ENCODE results near the gene DUSP2. TPM values are rescaled to one million over a fixed set of nuclear protein-coding genes. Genes with fewer than 3 reads are reported as not detected.
"Not testable (repeated sequence)": the region's sequence is repeated elsewhere in the genome, so short reads cannot be mapped to it uniquely, and the experiment has no call there.

DUSP2 gene
- total RNA-seq, 2 donors from 2014 or later = 6.0 to 9.2 TPM

DNA sequence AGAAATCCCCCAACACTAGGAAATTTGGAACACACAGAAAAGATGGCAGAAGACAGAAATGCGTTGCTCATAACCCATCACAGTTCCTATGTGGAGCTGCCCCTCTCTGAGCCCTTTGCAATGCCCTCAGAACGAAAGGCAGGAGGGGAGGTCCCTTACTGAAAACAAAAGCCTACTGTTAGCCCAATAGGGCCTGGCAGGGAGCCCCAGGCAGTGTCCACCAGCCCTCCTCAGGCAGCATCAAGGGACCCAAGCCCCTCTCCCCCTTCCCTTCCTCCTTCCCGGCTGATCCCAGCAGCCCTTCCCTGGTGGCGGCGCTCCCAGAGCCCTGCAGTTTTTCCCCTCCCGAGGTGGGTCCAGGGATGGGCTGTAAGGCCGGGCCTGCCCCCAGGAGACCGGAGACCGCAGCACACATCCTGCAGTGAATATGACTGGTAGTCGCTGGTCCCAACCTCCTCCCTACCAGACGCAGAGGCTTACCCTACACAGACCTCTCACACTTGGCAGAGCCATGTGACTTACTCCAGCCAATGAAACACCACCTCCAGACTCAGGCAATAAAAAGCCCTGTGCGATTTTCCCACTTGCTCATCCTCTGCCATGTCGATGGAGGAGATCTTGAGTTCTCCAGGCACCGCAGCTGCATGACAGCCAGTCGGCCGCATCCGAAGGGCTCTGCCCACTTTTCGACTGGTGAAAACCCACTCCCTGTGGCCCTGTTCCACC lies 19.4 kb upstream of the DUSP2 start:
- Histone ChIP-seq H3K36me3 (replicated peaks in 1 of 2; ENCODE audit: insufficient read depth in 1 of 2, low read depth in 2 of 2) (no peaks in the 10 kb centered on the region), H3K9me3 (no peaks in the 10 kb centered on the region), H3K4me3 (no peak overlapping the region), H3K4me1 (no peaks in the 10 kb centered on the region), H3K27me3 (no peaks in the 10 kb centered on the region), H3K27ac (no peak overlapping the region)
- TF ChIP-seq CTCF (IDR thresholded peaks at IDR 0.05) (no peak), POLR2A (IDR thresholded peaks at IDR 0.05) (no peak)
- intact Hi-C loops (cut with DNase I) = no loop called here
- DNase-seq (peak in 1 of 4 donors; percentile 13), ATAC-seq (no peak)
- 68 to 81% methylated on average over 10 to 18 of the region's 18 CpGs for WGBS, 2 donors

- TF ChIP-seq POLR2A (IDR thresholded peaks at IDR 0.05) = no peak
- TF ChIP-seq CTCF (IDR thresholded peaks at IDR 0.05) = no peak
- no peaks in the 10 kb centered on the region for H3K4me1 ChIP-seq
- ATAC-seq (no peak), DNase-seq (peak in 2 of 4 donors; percentile 21 to 25)
- 76 to 84% methylated on average over 13 of the region's 13 CpGs for WGBS, 2 donors
- no peak overlapping the region for H3K4me3 ChIP-seq
- H3K36me3 ChIP-seq (replicated peaks in 1 of 2; ENCODE audit: insufficient read depth in 1 of 2, low read depth in 2 of 2) = no peaks in the 10 kb centered on the region
- H3K27ac ChIP-seq = no peak overlapping the region
- no peaks in the 10 kb centered on the region for H3K27me3 ChIP-seq
- intact Hi-C loops (cut with DNase I) = no loop called here
- no peaks in the 10 kb centered on the region for H3K9me3 ChIP-seq
Observed at GRCh38 chr2:96163768-96164429, 18.7 kb upstream of the DUSP2 start.

GRCh38 chr2:96163415-96163767 lies 18.2 kb upstream of the DUSP2 start:
- WGBS, 2 donors = 95% methylated on average over 5 of the region's 5 CpGs; no CpG with 5 or more reads in 1 of the 2 donors
- no peaks in the 10 kb centered on the region for H3K9me3 ChIP-seq
- DNase-seq (no peak), ATAC-seq (no peak)
- TF ChIP-seq POLR2A (IDR thresholded peaks at IDR 0.05) = no peak
- TF ChIP-seq CTCF (IDR thresholded peaks at IDR 0.05) = no peak
- H3K4me3 ChIP-seq = no peak overlapping the region
- intact Hi-C loops (cut with DNase I) = no loop called here
- H3K4me1 ChIP-seq = no peaks in the 10 kb centered on the region
- H3K36me3 ChIP-seq (replicated peaks in 1 of 2; ENCODE audit: insufficient read depth in 1 of 2, low read depth in 2 of 2) = no peaks in the 10 kb centered on the region
- no peaks in the 10 kb centered on the region for H3K27me3 ChIP-seq
- H3K27ac ChIP-seq = no peak overlapping the region

GRCh38 chr2:96161898-96162297 lies 16.7 kb upstream of the DUSP2 start:
- no peaks in the 10 kb centered on the region for H3K36me3 ChIP-seq (replicated peaks in 1 of 2; ENCODE audit: insufficient read depth in 1 of 2, low read depth in 2 of 2)
- no peaks in the 10 kb centered on the region for H3K4me1 ChIP-seq
- TF ChIP-seq CTCF (IDR thresholded peaks at IDR 0.05) = no peak
- TF ChIP-seq POLR2A (IDR thresholded peaks at IDR 0.05) = no peak
- H3K27ac ChIP-seq = no peak overlapping the region
- H3K27me3 ChIP-seq = no peaks in the 10 kb centered on the region
- DNase-seq (no peak), ATAC-seq (no peak)
- whole genome bisulfite sequencing, 2 donors = 69 to 76% methylated on average over 5 of the region's 5 CpGs
- H3K4me3 ChIP-seq = no peak overlapping the region
- no peaks in the 10 kb centered on the region for H3K9me3 ChIP-seq
- intact Hi-C loops (cut with DNase I) = no loop called here

GRCh38 chr2:96160366-96160765 lies 15.1 kb upstream of the DUSP2 start:
- H3K27me3 ChIP-seq; DNase-seq; H3K9me3 ChIP-seq; intact Hi-C loops (cut with DNase I); H3K4me3 ChIP-seq; H3K4me1 ChIP-seq; ATAC-seq; H3K27ac ChIP-seq; H3K36me3 ChIP-seq (replicated peaks in 1 of 2; ENCODE audit: insufficient read depth in 1 of 2, low read depth in 2 of 2): not testable (repeated sequence)
- WGBS, 2 donors = 93 to 94% methylated on average over 5 of the region's 5 CpGs

Data from body of pancreas (tissue), 4 donors.